ENCODE data around the gene GCNA. TPM values are rescaled to one million over a fixed set of nuclear protein-coding genes. Genes with fewer than 3 reads are reported as not detected.

The GCNA gene
- total RNA-seq, 2 donors from 2014 or later, result 2.1 to 2.3 TPM

GRCh38 chrX:71577682-71578081, 555 bp upstream of the GCNA start:
- Histone ChIP-seq H3K27me3 (ENCODE audit: control insufficient read depth, insufficient read depth, low read length, poor library complexity, severe bottlenecking) (no peaks in the 10 kb centered on the region), H3K27ac (ENCODE audit: low read depth, low read length) (no peak overlapping the region), H3K36me3 (ENCODE audit: control insufficient read depth, insufficient read depth, low read length) (peaks cover 37% of the 10 kb centered on the region), H3K9ac (ENCODE audit: extremely low read depth, low read length, poor library complexity, severe bottlenecking) (no peak overlapping the region), H3K9me3 (ENCODE audit: control insufficient read depth, low read length) (no peaks in the 10 kb centered on the region), H3K4me1 (ENCODE audit: control insufficient read depth, insufficient read depth, low read length) (no peaks in the 10 kb centered on the region), H3K4me3 (ENCODE audit: low read length) (no peak overlapping the region)
- DNase-seq, result no peak
- Mint-ChIP-seq H3K36me3 (ENCODE audit: low read depth) (peaks cover 64% of the 10 kb centered on the region), H3K9me3 (peaks cover 43% of the 10 kb centered on the region), H3K27ac (no peak overlapping the region), H3K4me1 (no peaks in the 10 kb centered on the region), H3K27me3 (ENCODE audit: insufficient read depth) (no peaks in the 10 kb centered on the region), H3K4me3 (no peak overlapping the region)
- no peak for TF ChIP-seq CTCF (conservative IDR thresholded peaks at IDR 0.05)
- 98 to 100% methylated on average over 1 to 18 of the region's 24 CpGs for WGBS, 2 experiments (ENCODE audit: insufficient coverage in 1 of 2, insufficient read length in 1 of 2)

GRCh38 chrX:71579136-71579989, 1.1 kb downstream of the GCNA start:
- H3K9ac ChIP-seq (ENCODE audit: extremely low read depth, low read length, poor library complexity, severe bottlenecking), result no peak overlapping the region
- no peak overlapping the region for H3K4me3 ChIP-seq (ENCODE audit: low read length)
- peaks cover 42% of the 10 kb centered on the region for H3K9me3 Mint-ChIP-seq
- TF ChIP-seq CTCF (conservative IDR thresholded peaks at IDR 0.05), result no peak
- no peaks in the 10 kb centered on the region for H3K4me1 Mint-ChIP-seq
- H3K27me3 Mint-ChIP-seq (ENCODE audit: insufficient read depth), result no peaks in the 10 kb centered on the region
- H3K36me3 ChIP-seq (ENCODE audit: control insufficient read depth, insufficient read depth, low read length), result peaks cover 23% of the 10 kb centered on the region
- H3K27ac Mint-ChIP-seq, result no peak overlapping the region
- DNase-seq, result peak; percentile 68
- H3K36me3 Mint-ChIP-seq (ENCODE audit: low read depth), result peaks cover 49% of the 10 kb centered on the region
- no peaks in the 10 kb centered on the region for H3K4me1 ChIP-seq (ENCODE audit: control insufficient read depth, insufficient read depth, low read length)
- WGBS, 2 experiments (ENCODE audit: insufficient coverage in 1 of 2, insufficient read length in 1 of 2), result 98% methylated on average over 20 of the region's 26 CpGs; no CpG with 5 or more reads in 1 of the 2 experiments
- no peak overlapping the region for H3K27ac ChIP-seq (ENCODE audit: low read depth, low read length)
- no peak overlapping the region for H3K4me3 Mint-ChIP-seq
- H3K9me3 ChIP-seq (ENCODE audit: control insufficient read depth, low read length), result no peaks in the 10 kb centered on the region
- no peaks in the 10 kb centered on the region for H3K27me3 ChIP-seq (ENCODE audit: control insufficient read depth, insufficient read depth, low read length, poor library complexity, severe bottlenecking)

DNA sequence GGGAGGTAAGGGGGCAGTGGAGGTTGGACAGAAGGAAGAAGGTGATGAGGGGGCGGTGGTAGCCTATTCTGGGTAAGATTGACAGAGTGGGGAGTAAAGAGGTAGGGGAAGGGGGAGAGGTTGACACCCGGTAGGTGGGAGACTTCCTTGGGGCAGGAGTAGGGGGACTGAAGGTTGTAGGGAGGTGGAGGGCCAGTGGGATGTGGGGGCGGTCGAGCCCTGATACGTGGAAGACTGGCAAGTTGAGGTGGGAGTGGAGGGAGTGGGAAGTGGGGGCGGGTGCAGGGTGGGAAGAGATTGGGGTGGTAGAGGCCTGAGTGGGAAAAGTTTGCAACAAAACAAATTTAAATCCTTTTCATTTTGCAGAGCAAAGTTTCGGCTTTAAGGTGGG, 1.7 kb downstream of the GCNA start:
- H3K9me3 ChIP-seq (ENCODE audit: control insufficient read depth, low read length), result no peaks in the 10 kb centered on the region
- peaks cover 17% of the 10 kb centered on the region for H3K36me3 ChIP-seq (ENCODE audit: control insufficient read depth, insufficient read depth, low read length)
- no peak overlapping the region for H3K4me3 ChIP-seq (ENCODE audit: low read length)
- Mint-ChIP-seq H3K4me3 (no peak overlapping the region), H3K36me3 (ENCODE audit: low read depth) (peaks cover 43% of the 10 kb centered on the region), H3K27ac (no peak overlapping the region), H3K27me3 (ENCODE audit: insufficient read depth) (no peaks in the 10 kb centered on the region), H3K9me3 (peaks cover 43% of the 10 kb centered on the region), H3K4me1 (no peaks in the 10 kb centered on the region)
- no peaks in the 10 kb centered on the region for H3K4me1 ChIP-seq (ENCODE audit: control insufficient read depth, insufficient read depth, low read length)
- no peak overlapping the region for H3K27ac ChIP-seq (ENCODE audit: low read depth, low read length)
- H3K27me3 ChIP-seq (ENCODE audit: control insufficient read depth, insufficient read depth, low read length, poor library complexity, severe bottlenecking), result no peaks in the 10 kb centered on the region
- TF ChIP-seq CTCF (conservative IDR thresholded peaks at IDR 0.05), result no peak
- no peak overlapping the region for H3K9ac ChIP-seq (ENCODE audit: extremely low read depth, low read length, poor library complexity, severe bottlenecking)
- no peak for DNase-seq
- WGBS, 2 experiments (ENCODE audit: insufficient coverage in 1 of 2, insufficient read length in 1 of 2), result 100% methylated on average over 1 to 2 of the region's 7 CpGs

Data from endodermal cell (in vitro differentiated cells).